ENCODE measurements around the gene ANG.
"Not testable (repeated sequence)": the region's sequence is repeated elsewhere in the genome, so short reads cannot be mapped to it uniquely, and the experiment has no call there.

Gene ANG

GRCh38 chr14:20688167-20688839, at the start of gene ANG:
Gene ANG, plus strand, starts transcription at chr14:20688764. Its CDS starts 4,801 bp downstream, at chr14:20693565.
- no peak within 1 kb of the TSS for H3K9ac ChIP-seq (ENCODE audit: low read depth, low read length)

DNA sequence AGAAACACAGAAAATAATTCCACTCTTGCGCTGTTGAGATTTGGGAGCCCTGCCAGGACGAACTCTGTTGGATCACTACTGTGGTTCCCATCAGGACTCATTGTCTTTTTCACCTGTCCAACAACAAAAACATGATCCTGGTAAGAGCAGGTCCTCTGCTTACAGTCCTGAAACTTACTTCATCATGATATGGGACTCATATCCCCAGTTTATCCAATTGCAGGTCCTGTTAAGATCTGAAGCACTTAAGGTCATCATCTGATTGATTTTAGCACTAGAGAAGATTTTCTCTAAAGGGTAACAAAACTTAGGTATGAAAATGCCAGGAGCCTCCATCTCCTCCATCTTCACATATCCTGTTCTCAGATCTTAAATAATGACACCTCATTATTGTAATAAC, 47.0 kb upstream of the ANG start, which contains the start of gene OR6S1:
OR6S1 (minus strand) TSS at position 101 of the 400 bp plus-strand sequence; CDS start at position 101, 0 bp downstream.
- Histone ChIP-seq H3K36me3 (ENCODE audit: insufficient read depth, low read depth, low read length) (no peaks in the 10 kb centered on the region), H3K9me3 (ENCODE audit: insufficient read depth, low read depth, low read length) (no peaks in the 10 kb centered on the region), H3K27me3 (ENCODE audit: insufficient read depth, low read length) (peaks cover 11% of the 10 kb centered on the region), H3K4me3 (ENCODE audit: low read length) (no peak within 1 kb of the TSS), H3K9ac (ENCODE audit: low read depth, low read length) (no peak within 1 kb of the TSS), H3K4me1 (ENCODE audit: insufficient read depth, low read length) (peaks cover 4% of the 10 kb centered on the region; the same call in 1 of the 2 replicates), H3K27ac (ENCODE audit: low read length) (no peak within 1 kb of the TSS)

More at GRCh38 chr14:20688167-20688839, at the start of gene ANG:
- Histone ChIP-seq H3K27ac (ENCODE audit: low read length) (no peak within 1 kb of the TSS), H3K4me3 (ENCODE audit: low read length) (no peak within 1 kb of the TSS), H3K36me3 (ENCODE audit: insufficient read depth, low read depth, low read length) (no peaks in the 10 kb centered on the region), H3K27me3 (ENCODE audit: insufficient read depth, low read length) (peaks cover 6% of the 10 kb centered on the region; the same call in 1 of the 2 replicates), H3K4me1 (ENCODE audit: insufficient read depth, low read length) (peaks cover 4% of the 10 kb centered on the region; the same call in 1 of the 2 replicates), H3K9me3 (ENCODE audit: insufficient read depth, low read depth, low read length) (no peaks in the 10 kb centered on the region)

- Histone ChIP-seq H3K4me3 (ENCODE audit: low read length) (no peak overlapping the region), H3K9ac (ENCODE audit: low read depth, low read length) (no peak overlapping the region), H3K27me3 (ENCODE audit: insufficient read depth, low read length) (peaks cover 7% of the 10 kb centered on the region; the same call in 1 of the 2 replicates), H3K27ac (ENCODE audit: low read length) (no peak overlapping the region), H3K4me1 (ENCODE audit: insufficient read depth, low read length) (peaks cover 4% of the 10 kb centered on the region; the same call in 1 of the 2 replicates), H3K9me3 (ENCODE audit: insufficient read depth, low read depth, low read length) (no peaks in the 10 kb centered on the region), H3K36me3 (ENCODE audit: insufficient read depth, low read depth, low read length) (no peaks in the 10 kb centered on the region)
These were observed 46.4 kb upstream of the ANG start for GRCh38 chr14:20642182-20642581.

GRCh38 chr14:20642755-20643154, 45.8 kb upstream of the ANG start:
- H3K9ac ChIP-seq (ENCODE audit: low read depth, low read length); H3K27ac ChIP-seq (ENCODE audit: low read length); H3K27me3 ChIP-seq (ENCODE audit: insufficient read depth, low read length); H3K4me1 ChIP-seq (ENCODE audit: insufficient read depth, low read length); H3K4me3 ChIP-seq (ENCODE audit: low read length); H3K9me3 ChIP-seq (ENCODE audit: insufficient read depth, low read depth, low read length); H3K36me3 ChIP-seq (ENCODE audit: insufficient read depth, low read depth, low read length): not testable (repeated sequence)

DNA sequence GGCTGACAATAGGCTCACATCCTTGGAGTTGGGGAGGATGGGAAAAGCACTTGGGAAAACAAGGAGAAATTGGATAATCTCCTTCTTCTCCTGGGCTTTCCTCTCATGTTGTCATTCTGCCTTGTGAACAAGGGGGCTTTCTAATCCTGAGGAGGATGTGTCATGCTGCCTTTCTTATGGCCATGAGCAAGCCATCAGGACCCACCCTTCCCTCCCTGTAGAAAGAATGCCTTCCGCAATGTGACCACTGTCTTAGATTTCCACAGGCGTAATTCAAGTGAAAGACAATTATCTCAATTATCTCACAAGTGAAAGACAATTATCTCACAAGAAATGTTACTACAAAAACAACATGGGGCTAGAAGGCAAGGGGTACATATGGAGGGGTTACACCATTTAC, 44.0 kb upstream of the ANG start:
- Histone ChIP-seq H3K4me3 (ENCODE audit: low read length) (no peak overlapping the region), H3K9ac (ENCODE audit: low read depth, low read length) (no peak overlapping the region), H3K27ac (ENCODE audit: low read length) (no peak overlapping the region), H3K9me3 (ENCODE audit: insufficient read depth, low read depth, low read length) (no peaks in the 10 kb centered on the region), H3K4me1 (ENCODE audit: insufficient read depth, low read length) (peaks cover 4% of the 10 kb centered on the region; the same call in 1 of the 2 replicates), H3K36me3 (ENCODE audit: insufficient read depth, low read depth, low read length) (no peaks in the 10 kb centered on the region), H3K27me3 (ENCODE audit: insufficient read depth, low read length) (peaks cover 7% of the 10 kb centered on the region; the same call in 1 of the 2 replicates)

DNA sequence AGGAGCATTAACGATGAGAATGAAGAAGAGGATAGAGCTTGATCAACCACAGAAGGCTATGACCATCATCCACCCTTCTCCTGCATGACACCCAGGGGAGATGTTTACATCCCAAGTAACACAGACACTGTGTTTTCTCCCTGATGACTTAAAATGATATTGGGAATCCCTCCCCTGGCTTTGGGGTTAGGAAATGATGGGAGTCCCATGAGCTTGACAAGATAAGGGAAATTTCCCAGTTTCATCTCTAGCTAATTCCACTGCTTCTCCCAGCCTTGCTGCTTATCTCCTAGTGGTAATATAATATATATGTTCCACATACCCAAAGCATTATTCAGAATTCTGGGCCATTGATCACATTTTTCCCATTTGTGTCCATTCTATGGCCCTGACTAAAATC, 43.1 kb upstream of the ANG start:
- no peak overlapping the region for H3K9ac ChIP-seq (ENCODE audit: low read depth, low read length)
- no peaks in the 10 kb centered on the region for H3K36me3 ChIP-seq (ENCODE audit: insufficient read depth, low read depth, low read length)
- H3K27me3 ChIP-seq (ENCODE audit: insufficient read depth, low read length): peaks cover 7% of the 10 kb centered on the region; the same call in 1 of the 2 replicates
- no peaks in the 10 kb centered on the region for H3K9me3 ChIP-seq (ENCODE audit: insufficient read depth, low read depth, low read length)
- H3K4me1 ChIP-seq (ENCODE audit: insufficient read depth, low read length): peaks cover 4% of the 10 kb centered on the region; the same call in 1 of the 2 replicates
- H3K27ac ChIP-seq (ENCODE audit: low read length): no peak overlapping the region
- no peak overlapping the region for H3K4me3 ChIP-seq (ENCODE audit: low read length)

DNA sequence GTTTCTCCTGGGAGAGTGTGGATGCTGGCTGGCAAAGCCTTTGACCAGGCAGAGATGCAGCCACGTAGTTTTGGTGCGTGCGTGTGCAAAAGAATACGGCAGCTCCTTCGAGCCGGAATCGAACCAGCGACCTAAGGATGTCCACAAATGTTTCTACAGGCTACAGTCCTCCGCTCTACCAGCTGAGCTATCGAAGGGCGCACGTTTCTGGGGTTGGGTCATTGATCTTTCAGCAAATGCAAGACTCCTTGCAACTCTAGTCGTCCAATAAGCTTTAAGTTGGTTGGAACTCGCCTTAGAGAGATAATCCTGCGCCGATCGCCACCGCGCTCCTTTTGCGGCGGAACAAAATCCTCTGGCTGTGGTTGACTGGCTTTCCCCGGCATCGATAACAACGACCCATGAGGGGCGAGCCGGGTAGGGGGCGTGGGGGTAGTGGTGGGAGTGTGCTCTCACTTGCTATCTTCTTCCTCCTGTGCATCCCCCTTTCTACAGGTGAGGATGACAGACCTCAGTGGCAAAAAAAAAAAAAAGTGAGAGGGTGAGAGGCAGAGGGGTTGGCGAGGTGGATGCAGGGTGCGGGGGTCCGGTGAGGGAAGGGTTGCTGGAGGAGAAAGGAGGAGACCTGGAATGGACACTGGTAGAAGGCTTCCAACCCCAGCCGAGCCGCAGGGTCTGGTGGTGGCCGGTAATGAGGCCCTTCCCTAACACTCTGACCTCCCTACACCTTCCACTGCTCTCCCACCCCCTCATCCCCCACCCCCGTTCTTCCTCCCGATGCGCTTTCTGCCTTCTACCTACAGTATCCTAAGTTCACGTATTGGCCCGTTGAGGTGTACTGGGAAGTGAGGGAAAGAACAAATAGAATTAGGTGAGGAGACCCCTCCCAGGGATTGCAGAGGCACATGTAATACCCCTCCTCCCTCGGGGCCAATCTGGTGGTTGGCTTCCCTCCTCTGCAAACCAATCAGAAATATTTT, 35.3 kb upstream of the ANG start:
- H3K9ac ChIP-seq (ENCODE audit: low read depth, low read length): peak overlapping the region; percentile 50; the same call in 1 of the 2 replicates
- H3K4me1 ChIP-seq (ENCODE audit: insufficient read depth, low read length): peaks cover 4% of the 10 kb centered on the region
- H3K27me3 ChIP-seq (ENCODE audit: insufficient read depth, low read length): peaks cover 56% of the 10 kb centered on the region
- peak overlapping the region; percentile 91 for H3K4me3 ChIP-seq (ENCODE audit: low read length)
- no peaks in the 10 kb centered on the region for H3K36me3 ChIP-seq (ENCODE audit: insufficient read depth, low read depth, low read length)
- no peaks in the 10 kb centered on the region for H3K9me3 ChIP-seq (ENCODE audit: insufficient read depth, low read depth, low read length)
- H3K27ac ChIP-seq (ENCODE audit: low read length): no peak overlapping the region

DNA sequence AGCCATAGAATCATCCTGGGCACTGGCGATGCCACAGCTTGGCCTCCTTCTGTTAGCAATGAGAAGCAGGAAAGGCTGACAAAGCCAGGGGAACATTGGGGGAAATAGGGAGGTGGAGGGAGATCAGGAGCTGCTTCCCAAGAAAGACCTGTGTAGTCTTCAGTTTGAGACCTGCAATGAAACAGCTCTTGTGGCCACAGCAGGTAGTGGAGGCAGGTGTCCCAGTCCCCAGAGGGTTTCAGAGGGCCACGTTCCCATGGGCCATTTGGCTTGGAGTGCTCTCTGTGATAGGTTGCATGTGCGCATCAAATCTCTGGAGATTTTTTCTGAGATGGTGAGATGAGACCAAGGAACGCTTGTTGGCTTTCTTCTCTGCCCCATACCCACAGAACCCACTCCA, 32.7 kb upstream of the ANG start:
- Histone ChIP-seq H3K4me1 (ENCODE audit: insufficient read depth, low read length) (peaks cover 4% of the 10 kb centered on the region), H3K27me3 (ENCODE audit: insufficient read depth, low read length) (peaks cover 67% of the 10 kb centered on the region), H3K27ac (ENCODE audit: low read length) (no peak overlapping the region), H3K9me3 (ENCODE audit: insufficient read depth, low read depth, low read length) (no peaks in the 10 kb centered on the region), H3K36me3 (ENCODE audit: insufficient read depth, low read depth, low read length) (no peaks in the 10 kb centered on the region), H3K4me3 (ENCODE audit: low read length) (no peak overlapping the region), H3K9ac (ENCODE audit: low read depth, low read length) (no peak overlapping the region)

DNA sequence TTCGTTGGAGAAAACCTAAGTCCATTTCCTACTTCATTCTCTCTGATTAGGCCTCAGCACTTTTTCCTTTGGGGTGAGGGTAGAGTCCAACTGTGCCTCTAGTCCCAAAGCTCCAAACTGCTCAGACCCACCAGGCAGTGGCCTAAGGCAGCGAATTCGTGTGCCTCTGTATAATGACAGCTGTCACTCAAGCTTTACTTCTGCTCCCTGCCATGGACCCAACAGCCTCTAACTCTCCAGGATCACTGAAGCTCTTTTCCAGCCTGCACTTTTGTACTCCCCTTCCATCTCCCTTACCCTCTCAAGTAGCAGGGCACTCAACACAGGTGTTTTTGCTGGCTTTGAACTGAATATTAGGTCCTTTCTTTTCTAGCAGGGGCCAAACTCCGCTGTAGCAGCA, 32.3 kb upstream of the ANG start:
- peaks cover 4% of the 10 kb centered on the region for H3K4me1 ChIP-seq (ENCODE audit: insufficient read depth, low read length)
- peaks cover 67% of the 10 kb centered on the region for H3K27me3 ChIP-seq (ENCODE audit: insufficient read depth, low read length)
- H3K9ac ChIP-seq (ENCODE audit: low read depth, low read length): no peak overlapping the region
- no peak overlapping the region for H3K27ac ChIP-seq (ENCODE audit: low read length)
- H3K36me3 ChIP-seq (ENCODE audit: insufficient read depth, low read depth, low read length): no peaks in the 10 kb centered on the region
- H3K4me3 ChIP-seq (ENCODE audit: low read length): no peak overlapping the region
- no peaks in the 10 kb centered on the region for H3K9me3 ChIP-seq (ENCODE audit: insufficient read depth, low read depth, low read length)

GRCh38 chr14:20657216-20658211, 31.1 kb upstream of the ANG start:
- Histone ChIP-seq H3K27me3 (ENCODE audit: insufficient read depth, low read length) (peaks cover 66% of the 10 kb centered on the region), H3K4me3 (ENCODE audit: low read length) (peak overlapping the region; percentile 71), H3K36me3 (ENCODE audit: insufficient read depth, low read depth, low read length) (no peaks in the 10 kb centered on the region), H3K4me1 (ENCODE audit: insufficient read depth, low read length) (peaks cover 4% of the 10 kb centered on the region), H3K9ac (ENCODE audit: low read depth, low read length) (no peak overlapping the region), H3K9me3 (ENCODE audit: insufficient read depth, low read depth, low read length) (no peaks in the 10 kb centered on the region), H3K27ac (ENCODE audit: low read length) (no peak overlapping the region)

DNA sequence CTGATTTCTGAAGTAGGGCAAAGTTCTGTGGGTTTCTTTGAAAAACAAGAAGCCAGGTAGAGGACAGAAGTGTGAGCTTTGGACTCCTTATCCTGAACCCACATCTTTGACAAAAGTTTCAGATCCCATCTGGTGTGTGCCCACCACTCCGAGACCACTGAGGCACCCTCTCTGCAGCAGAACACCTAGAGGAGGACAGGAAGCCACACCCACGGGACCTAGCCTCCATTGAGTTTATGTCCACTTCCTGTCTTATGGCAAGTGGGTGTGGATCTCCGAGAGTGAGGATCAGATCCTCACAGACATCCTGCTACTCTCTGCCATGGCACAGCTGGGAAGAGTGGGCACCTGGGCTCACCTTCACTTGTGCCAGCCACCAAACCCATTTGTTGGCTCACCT, 30.3 kb upstream of the ANG start:
- Histone ChIP-seq H3K9ac (ENCODE audit: low read depth, low read length) (no peak overlapping the region), H3K4me3 (ENCODE audit: low read length) (peak overlapping the region; percentile 71), H3K4me1 (ENCODE audit: insufficient read depth, low read length) (peaks cover 4% of the 10 kb centered on the region), H3K9me3 (ENCODE audit: insufficient read depth, low read depth, low read length) (no peaks in the 10 kb centered on the region), H3K27me3 (ENCODE audit: insufficient read depth, low read length) (peaks cover 66% of the 10 kb centered on the region), H3K36me3 (ENCODE audit: insufficient read depth, low read depth, low read length) (no peaks in the 10 kb centered on the region), H3K27ac (ENCODE audit: low read length) (no peak overlapping the region)
